Epithelial cell of esophagus (primary cell): ENCODE results near the gene TNRC18.
"Not testable (repeated sequence)": the region's sequence is repeated elsewhere in the genome, so short reads cannot be mapped to it uniquely, and the experiment has no call there.

ENCODE experiments used
- DNase-seq: peaks from one replicate; pipeline ENCODE4 v3.0.0; 2010; ENCODE audit warnings: low read depth
- H3K4me3 ChIP-seq: 2 replicates; pipeline ENCODE4 v1.5.1; 2011; ENCODE audit warnings: mild to moderate bottlenecking, low read length, control low read depth
- TF ChIP-seq, protein P1 (sequence below): IDR thresholded peaks from 2 replicates; pipeline ENCODE4 v1.5.1; 2011; ENCODE audit warnings: low read depth, mild to moderate bottlenecking, low read length, control low read depth, inconsistent platforms; ENCODE audit not compliant: insufficient read depth; ENCODE audit errors: missing control alignments

Gene TNRC18

DNA sequence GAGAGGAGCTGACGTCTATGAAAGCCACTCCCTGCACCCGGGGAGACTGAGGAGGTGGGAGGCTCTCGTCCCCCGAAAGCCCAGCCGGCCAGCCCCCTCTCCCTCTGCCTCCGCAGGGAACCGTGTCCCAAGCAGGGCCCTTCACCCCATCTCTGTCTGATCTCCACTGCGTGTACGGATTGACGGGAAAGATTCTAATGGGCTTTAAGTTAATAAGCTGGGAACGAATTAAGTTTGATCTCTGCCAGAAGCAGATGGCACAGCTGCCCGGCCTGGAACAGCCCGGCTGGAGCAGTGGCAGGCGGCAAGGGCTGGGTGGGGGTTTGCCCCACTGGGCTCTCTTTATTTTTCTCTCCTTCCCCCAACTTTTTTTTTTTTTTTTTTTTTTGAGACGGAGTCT is 147.0 kb downstream of the TNRC18 start:
- no peak overlapping the region for H3K4me3 ChIP-seq
- TF ChIP-seq, protein P1, sequence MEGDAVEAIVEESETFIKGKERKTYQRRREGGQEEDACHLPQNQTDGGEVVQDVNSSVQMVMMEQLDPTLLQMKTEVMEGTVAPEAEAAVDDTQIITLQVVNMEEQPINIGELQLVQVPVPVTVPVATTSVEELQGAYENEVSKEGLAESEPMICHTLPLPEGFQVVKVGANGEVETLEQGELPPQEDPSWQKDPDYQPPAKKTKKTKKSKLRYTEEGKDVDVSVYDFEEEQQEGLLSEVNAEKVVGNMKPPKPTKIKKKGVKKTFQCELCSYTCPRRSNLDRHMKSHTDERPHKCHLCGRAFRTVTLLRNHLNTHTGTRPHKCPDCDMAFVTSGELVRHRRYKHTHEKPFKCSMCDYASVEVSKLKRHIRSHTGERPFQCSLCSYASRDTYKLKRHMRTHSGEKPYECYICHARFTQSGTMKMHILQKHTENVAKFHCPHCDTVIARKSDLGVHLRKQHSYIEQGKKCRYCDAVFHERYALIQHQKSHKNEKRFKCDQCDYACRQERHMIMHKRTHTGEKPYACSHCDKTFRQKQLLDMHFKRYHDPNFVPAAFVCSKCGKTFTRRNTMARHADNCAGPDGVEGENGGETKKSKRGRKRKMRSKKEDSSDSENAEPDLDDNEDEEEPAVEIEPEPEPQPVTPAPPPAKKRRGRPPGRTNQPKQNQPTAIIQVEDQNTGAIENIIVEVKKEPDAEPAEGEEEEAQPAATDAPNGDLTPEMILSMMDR, result no peak
- no peak for DNase-seq

DNA sequence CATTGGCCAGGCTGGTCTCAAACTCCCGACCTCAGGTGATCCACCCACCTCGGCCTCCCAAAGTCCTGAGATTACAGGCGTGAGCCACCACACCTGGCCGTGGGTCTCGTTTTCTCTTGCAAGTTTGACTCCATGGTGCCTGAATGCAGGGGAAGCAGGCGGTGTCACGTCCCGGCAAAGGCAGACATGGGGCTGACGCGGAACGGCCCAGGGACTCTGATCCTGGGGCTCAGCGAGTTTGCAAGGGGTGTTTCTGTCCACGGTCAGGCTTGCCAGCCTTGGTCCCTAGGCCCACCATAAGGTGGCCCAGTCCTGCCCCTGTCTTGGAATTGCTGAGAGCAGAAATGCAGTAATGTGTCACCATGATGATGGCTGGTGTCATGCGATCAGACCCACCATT is 147.5 kb downstream of the TNRC18 start:
- not testable (repeated sequence) for DNase-seq, H3K4me3 ChIP-seq

DNA sequence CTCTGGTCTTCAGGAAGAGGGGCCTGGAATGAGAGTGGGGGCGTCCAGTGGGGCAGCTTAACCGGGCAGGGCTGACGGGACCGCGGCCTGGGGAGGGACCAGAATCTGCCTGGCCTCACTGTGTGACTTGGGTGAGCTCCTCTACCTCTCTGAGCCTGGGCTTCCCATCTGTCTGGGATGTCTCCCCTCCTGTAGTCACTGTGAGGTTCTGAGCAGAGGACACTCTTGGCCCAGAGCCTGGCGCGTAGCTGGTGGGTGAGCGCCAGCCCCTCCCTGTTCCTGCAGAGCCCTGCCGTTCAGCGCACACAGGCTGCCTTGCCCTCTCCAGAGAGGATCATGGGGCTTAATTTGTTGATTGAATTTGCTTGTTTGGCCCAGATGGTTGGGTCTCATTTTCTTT is 148.1 kb downstream of the TNRC18 start:
- not testable (repeated sequence) for H3K4me3 ChIP-seq, DNase-seq

DNA sequence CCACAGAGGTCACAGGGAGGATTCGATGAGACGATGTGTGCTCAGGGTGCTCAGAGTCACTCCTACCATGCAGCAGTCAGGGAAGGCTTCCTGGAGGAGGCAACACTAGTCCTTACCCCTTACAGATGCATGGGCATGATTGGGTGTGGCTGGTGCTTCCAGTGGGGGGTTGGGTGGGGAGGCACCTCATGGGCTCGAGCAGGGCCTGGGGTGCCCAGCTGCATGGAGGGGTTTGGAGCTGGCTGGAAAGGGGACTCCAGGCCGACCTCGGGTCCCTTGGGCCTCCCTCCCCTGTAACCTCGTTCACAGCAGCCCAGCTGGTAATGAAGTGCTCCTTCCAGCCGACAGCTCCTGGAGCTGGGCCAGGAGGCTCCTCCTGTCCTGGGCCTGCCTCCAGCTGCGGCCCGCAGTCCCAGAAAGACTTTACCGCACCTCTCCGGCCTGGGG is 148.6 kb downstream of the TNRC18 start:
- not testable (repeated sequence) for DNase-seq, H3K4me3 ChIP-seq

DNA sequence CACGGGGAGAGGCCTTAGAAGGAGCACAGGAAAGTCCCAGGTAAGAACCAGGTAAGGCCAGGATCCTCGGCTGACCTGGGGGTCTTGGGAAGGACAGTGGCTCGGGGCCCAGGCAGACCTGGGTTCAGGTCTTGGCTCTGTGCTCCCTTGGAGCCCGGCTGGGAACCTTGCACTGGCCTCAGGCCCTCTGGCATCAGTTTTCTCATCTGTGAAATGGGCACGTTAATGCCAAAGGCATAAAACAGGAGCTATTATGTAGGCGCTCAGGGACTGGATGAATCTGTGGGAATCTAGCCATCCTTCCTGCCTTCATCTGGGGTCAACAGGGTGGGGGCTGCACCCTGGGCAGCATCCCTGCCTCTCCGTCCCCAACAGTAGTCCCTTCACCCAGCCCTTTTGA is 149.2 kb downstream of the TNRC18 start:
- no peak overlapping the region for H3K4me3 ChIP-seq
- TF ChIP-seq, protein P1, result no peak
- no peak for DNase-seq

DNA sequence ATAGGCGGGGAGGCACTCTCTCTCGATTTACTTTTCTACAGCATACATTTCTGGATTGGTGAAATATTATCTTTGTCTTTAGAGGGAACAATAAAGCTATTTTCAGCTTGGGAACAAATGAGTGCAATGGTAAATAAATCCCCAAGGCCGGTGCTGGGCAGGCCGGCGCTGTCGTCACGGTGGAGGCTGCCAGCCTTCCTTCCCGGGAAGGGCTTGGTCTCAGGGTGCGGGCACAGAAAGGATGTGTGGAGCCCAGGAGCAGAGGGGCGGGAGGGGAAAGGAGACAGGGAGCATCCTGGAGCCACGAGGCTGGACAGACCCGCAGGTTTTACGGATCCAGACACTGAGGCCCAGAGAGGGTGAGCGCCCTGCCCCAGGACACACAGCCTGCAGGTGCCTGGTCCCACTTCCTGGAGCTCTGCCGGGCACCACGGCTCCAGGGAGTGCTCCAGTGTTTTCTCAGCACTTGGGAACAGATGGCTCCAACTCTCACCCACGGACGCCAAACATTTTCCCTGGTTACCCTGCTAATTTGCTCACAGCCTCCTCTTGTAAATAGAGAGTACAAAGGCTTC is 149.7 kb downstream of the TNRC18 start:
- not testable (repeated sequence) for H3K4me3 ChIP-seq, DNase-seq

DNA sequence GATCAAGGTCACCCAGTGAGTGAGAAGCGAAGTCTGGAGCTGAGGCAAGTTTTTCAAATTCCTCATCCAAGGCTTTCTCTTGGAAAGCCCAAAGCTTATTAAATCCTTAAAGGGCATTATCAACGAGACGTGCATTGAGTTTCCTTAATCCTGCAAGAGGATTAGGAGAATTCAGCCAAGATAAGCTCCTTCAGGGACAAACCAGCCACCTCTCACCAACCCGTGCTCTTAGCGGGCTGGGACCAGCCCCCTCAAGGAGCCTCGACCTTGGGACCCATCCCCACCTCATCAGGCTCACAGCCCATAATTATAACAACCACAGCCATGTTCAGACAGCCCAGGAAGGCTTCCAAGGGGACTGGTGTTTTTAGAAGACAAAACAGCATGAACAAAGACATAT is 152.8 kb downstream of the TNRC18 start:
- no peak overlapping the region for H3K4me3 ChIP-seq
- DNase-seq, result no peak
- TF ChIP-seq, protein P1, result no peak

DNA sequence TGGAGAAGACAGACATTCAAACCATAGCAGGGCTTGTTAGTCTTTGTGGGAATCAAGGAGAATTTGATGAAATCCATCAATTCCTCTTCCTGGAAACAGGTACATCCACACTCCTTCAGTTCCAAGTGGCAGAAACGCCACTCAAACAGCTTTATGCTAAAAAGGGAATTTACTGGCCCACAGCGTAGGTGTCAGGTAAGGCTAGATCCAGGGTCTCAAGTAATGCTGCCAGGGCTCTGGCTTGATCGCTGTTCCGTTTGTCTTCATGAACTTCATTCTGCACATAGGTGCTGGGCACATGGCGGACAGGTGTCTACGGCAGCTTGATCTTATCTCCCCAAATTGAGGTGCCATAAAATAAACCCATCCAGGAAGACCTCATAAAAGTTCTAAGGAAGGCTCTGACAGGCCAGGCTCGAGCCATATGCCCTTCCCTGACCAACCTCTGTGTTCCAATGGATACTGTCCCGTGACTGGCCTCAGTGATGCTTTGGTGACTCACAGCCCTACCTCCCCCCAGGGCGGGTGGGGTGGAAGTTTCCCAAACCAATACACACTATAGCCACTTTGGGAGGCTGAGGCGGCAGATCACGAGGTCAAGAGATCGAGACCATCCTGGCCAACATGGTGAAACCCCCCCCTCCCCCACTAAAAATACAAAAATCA is 153.5 kb downstream of the TNRC18 start:
- not testable (repeated sequence) for DNase-seq, H3K4me3 ChIP-seq

DNA sequence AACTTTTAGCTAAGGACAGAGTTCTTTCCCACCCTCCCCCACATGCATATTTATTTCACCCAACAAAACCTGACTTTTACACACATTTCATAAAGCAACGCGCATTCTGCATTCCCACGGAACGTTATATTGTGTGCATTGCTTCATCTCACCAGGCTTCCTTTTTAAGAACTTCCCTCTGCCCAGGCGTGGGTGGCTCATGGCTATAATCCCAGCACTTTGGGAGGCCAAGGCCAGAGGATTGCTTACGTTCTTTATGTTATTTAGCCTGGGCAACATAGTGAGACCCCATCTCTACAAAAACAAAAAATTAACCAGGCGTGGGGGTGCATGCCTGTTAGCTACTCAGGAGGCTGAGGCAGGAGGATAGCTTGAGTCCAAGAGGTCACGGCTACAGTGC is 155.8 kb downstream of the TNRC18 start:
- DNase-seq, H3K4me3 ChIP-seq: not testable (repeated sequence)

DNA sequence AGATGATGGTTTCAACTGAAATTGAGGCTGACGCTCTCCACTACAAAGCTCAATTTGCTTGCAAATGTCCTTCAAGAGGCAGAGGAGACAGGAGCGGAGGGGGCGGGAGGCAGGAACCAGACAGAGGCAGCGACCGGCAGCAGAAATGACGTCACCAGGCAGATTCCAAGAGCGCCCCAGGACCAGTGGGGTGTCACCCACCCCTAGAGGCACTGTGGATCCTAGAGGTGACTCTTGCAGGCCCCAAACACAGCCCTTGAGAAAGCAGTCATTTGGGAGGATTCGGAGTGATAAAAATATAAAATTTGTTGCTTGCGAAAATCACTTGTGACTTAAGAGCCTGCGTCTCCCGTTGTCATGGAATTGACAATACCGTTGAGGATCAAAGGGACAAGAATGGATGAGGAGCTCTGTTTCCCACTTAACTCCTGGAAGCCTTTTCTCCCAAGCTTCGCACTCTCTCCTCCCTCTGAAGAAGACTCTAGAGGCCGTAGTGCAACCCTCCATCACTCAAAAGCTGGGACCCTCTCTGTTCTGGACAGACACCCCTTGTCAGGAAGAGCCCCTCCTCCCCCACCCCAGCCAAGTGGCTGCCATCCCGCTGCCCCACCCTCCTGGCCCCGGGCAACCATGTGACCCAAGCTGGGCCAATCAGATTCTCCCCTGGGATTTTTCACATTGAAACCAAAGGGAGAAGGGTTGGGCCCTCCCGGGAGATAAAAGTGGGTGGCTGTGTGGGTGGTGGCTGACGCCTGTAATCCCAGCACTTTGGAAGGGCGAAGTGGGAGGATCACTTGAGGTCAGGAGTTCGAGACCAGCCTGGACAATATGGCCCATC is 157.2 kb downstream of the TNRC18 start:
- TF ChIP-seq, protein P1, result no peak
- no peak overlapping the region for H3K4me3 ChIP-seq
- no peak for DNase-seq
